IMR-90 (cell line): ENCODE measurements around the gene GP9. TPM values are rescaled to one million over a fixed set of nuclear protein-coding genes. Genes with fewer than 3 reads are reported as not detected.
"Not testable (repeated sequence)": the region's sequence is repeated elsewhere in the genome, so short reads cannot be mapped to it uniquely, and the experiment has no call there.

Experiments used
- ATAC-seq: fragments of 200-7000 bp; cut with Tn5 transposase; 2 replicates; pipeline ENCODE4 v1.9.1; 2020; ENCODE audit warnings: low read depth, mild to moderate bottlenecking, moderate library complexity
- BruUV-seq: library from RNA; stranded (reverse); fragments of 400-500 nt; replicated peaks from 2 replicates; lab custom pipeline; 2021; lab: Mats Ljungman, UMichigan
- CTCF ChIA-PET: fragments of 300-600 bp; formaldehyde crosslinking; extraction: SDS; loops from one replicate; lab custom pipeline; 2021; ENCODE audit warnings: antibody characterized with exemption; lab: Yijun Ruan, JAX
- POLR2A ChIA-PET: fragments of 300-600 bp; sonication (Branson Sonifier 250); formaldehyde crosslinking; loops from one replicate; lab custom pipeline; 2022; ENCODE audit warnings: antibody characterized with exemption; ENCODE audit not compliant: unreplicated experiment; lab: Charles Lee
- DNase-seq: peaks from one replicate; pipeline ENCODE4 v3.0.0; 2013
- H2AFZ ChIP-seq: replicated peaks from 2 replicates; pipeline ENCODE3; 2013; ENCODE audit warnings: low read length, mild to moderate bottlenecking; ENCODE audit not compliant: poor library complexity
- H2AK5ac ChIP-seq: 2 replicates; pipeline ENCODE4 v1.6.1; 2013; ENCODE audit warnings: low read depth, low read length, inconsistent platforms
- H2AK9ac ChIP-seq: replicated peaks from 2 replicates; pipeline ENCODE3; 2013; ENCODE audit warnings: mild to moderate bottlenecking, low read depth, low read length, moderate library complexity; ENCODE audit not compliant: poor library complexity
- H2BK120ac ChIP-seq: 2 replicates; pipeline ENCODE4 v1.6.1; 2013; ENCODE audit warnings: low read depth, low read length, inconsistent platforms
- H2BK15ac ChIP-seq: 3 replicates; pipeline ENCODE4 v1.6.1; 2013; ENCODE audit warnings: low read depth, low read length, inconsistent platforms
- H2BK20ac ChIP-seq: 2 replicates; pipeline ENCODE4 v1.6.1; 2013; ENCODE audit warnings: low read depth, mild to moderate bottlenecking, inconsistent platforms, low read length, moderate library complexity
- H2BK5ac ChIP-seq: 2 replicates; pipeline ENCODE4 v1.6.1; 2013; ENCODE audit warnings: mild to moderate bottlenecking, low read depth, low read length, inconsistent platforms; ENCODE audit not compliant: poor library complexity, severe bottlenecking
- H3K14ac ChIP-seq: replicated peaks from 2 replicates; pipeline ENCODE4 v1.6.1; 2013; ENCODE audit warnings: low read depth, low read length, inconsistent platforms
- H3K18ac ChIP-seq: 2 replicates; pipeline ENCODE4 v1.6.1; 2013; ENCODE audit warnings: low read depth, low read length, control low read depth
- H3K23ac ChIP-seq: 2 replicates; pipeline ENCODE4 v1.6.1; 2013; ENCODE audit warnings: low read depth, low read length, inconsistent platforms
- H3K27ac ChIP-seq: 2 replicates; pipeline ENCODE4 v1.5.1; 2013; ENCODE audit warnings: mild to moderate bottlenecking, control low read depth, low read length; ENCODE audit not compliant: insufficient read depth
- H3K27me3 ChIP-seq: 2 replicates; pipeline ENCODE4 v1.6.1; 2013; ENCODE audit warnings: low read length; ENCODE audit not compliant: control insufficient read depth, insufficient read depth
- H3K36me3 ChIP-seq: 2 replicates; pipeline ENCODE4 v1.6.1; 2013; ENCODE audit warnings: low read length, mixed read lengths; ENCODE audit not compliant: control insufficient read depth, insufficient read depth
- H3K4ac ChIP-seq: 2 replicates; pipeline ENCODE4 v1.6.1; 2013; ENCODE audit warnings: low read depth, low read length, inconsistent platforms
- H3K4me1 ChIP-seq: 2 replicates; pipeline ENCODE4 v1.6.1; 2013; ENCODE audit warnings: low read length, mixed read lengths; ENCODE audit not compliant: control insufficient read depth, insufficient read depth
- H3K4me2 ChIP-seq: 2 replicates; pipeline ENCODE4 v1.6.1; 2013; ENCODE audit warnings: low read depth, mild to moderate bottlenecking, control low read depth, low read length, moderate library complexity
- H3K4me3 ChIP-seq: 2 replicates; pipeline ENCODE4 v1.5.1; 2013; ENCODE audit warnings: low read depth, mild to moderate bottlenecking, control low read depth, low read length, moderate library complexity; ENCODE audit not compliant: insufficient read depth
- H3K56ac ChIP-seq: 2 replicates; pipeline ENCODE4 v1.6.1; 2013; ENCODE audit warnings: low read length, inconsistent platforms; ENCODE audit not compliant: insufficient read depth; ENCODE audit errors: extremely low read depth
- H3K79me1 ChIP-seq, 2 experiments: 2 replicates each; pipeline ENCODE4 v1.6.1; 2013; ENCODE audit warnings: low read length in 2 of 2, inconsistent platforms in 1 of 2, low read depth in 1 of 2
- H3K9ac ChIP-seq: 2 replicates; pipeline ENCODE4 v1.6.1; 2013; ENCODE audit warnings: low read depth, low read length, control low read depth
- H3K9me1 ChIP-seq: 2 replicates; pipeline ENCODE4 v1.6.1; 2013; ENCODE audit warnings: low read length, inconsistent platforms; ENCODE audit not compliant: insufficient read depth
- H3K9me3 ChIP-seq: 2 replicates; pipeline ENCODE4 v1.6.1; 2013; ENCODE audit warnings: low read length; ENCODE audit not compliant: control insufficient read depth, insufficient read depth
- H4K20me1 ChIP-seq: 2 replicates; pipeline ENCODE4 v1.6.1; 2013; ENCODE audit warnings: low read length, inconsistent platforms; ENCODE audit not compliant: insufficient read depth
- H4K5ac ChIP-seq: 2 replicates; pipeline ENCODE4 v1.6.1; 2013; ENCODE audit warnings: mild to moderate bottlenecking, low read depth, low read length, control low read depth
- H4K8ac ChIP-seq, 2 experiments: 2 replicates each; pipeline ENCODE4 v1.6.1; 2013; ENCODE audit warnings: low read depth in 2 of 2, low read length in 2 of 2, control low read depth in 1 of 2, inconsistent platforms in 1 of 2
- H4K91ac ChIP-seq: 2 replicates; pipeline ENCODE4 v1.6.1; 2013; ENCODE audit warnings: low read depth, low read length, inconsistent platforms; ENCODE audit not compliant: insufficient read depth
- CEBPB ChIP-seq: IDR thresholded peaks from 2 replicates; pipeline ENCODE4 v1.6.1; 2012; ENCODE audit warnings: low read depth, low read length, improper control_type of control experiment
- POLR2A ChIP-seq: IDR thresholded peaks from 2 replicates; pipeline ENCODE4 v1.6.1; 2012; ENCODE audit warnings: mild to moderate bottlenecking, low read depth, low read length
- RAD21 ChIP-seq: IDR thresholded peaks from 2 replicates; pipeline ENCODE4 v1.6.1; 2012; ENCODE audit warnings: low read length, improper control_type of control experiment
- SMC3 ChIP-seq: fragments of 150-350 bp; IDR thresholded peaks from 2 replicates; pipeline ENCODE4 v1.6.1; 2016; ENCODE audit warnings: low read depth, mild to moderate bottlenecking, antibody characterized with exemption, low read length, moderate library complexity
- WGBS, 2 experiments: methylation state at CpG; one replicate each; pipeline versions ENCODE4 v1.1.5 to v1.1.7; 2013; ENCODE audit warnings: missing lambda C conversion rate in 2 of 2; ENCODE audit not compliant: insufficient read length in 1 of 2; ENCODE audit errors: extremely low coverage in 2 of 2; 5-methylcytosine and 5-hydroxymethylcytosine counted together
- dilution Hi-C: fragments of 300-500 bp; cut with HindIII; formaldehyde crosslinking; loops from one replicate; pipeline ENCODE4 v1.14.3; 2018; ENCODE audit warnings: low sequenced_read_pairs; ENCODE audit not compliant: unreplicated experiment
- in situ Hi-C: fragments of 300-500 bp; cut with MboI; formaldehyde crosslinking; loops from 3 replicates; pipeline ENCODE4 v1.14.3; 2019; ENCODE audit warnings: low sequenced_read_pairs, inconsistent platforms, mixed read lengths
- intact Hi-C: fragments of 100-400 bp; cut with micrococcal nuclease; formaldehyde crosslinking; loops from 2 replicates; pipeline ENCODE4 v1.10.0; 2022
- polyA plus RNA-seq, 3 experiments: library from polyadenylated mRNA; depleted of rRNA; stranded (reverse); fragments of >200 nt; gene quantifications; 2 replicates each; pipeline ENCODE4 v1.2.3, GENCODE V29; 2012; ENCODE audit warnings: low replicate concordance in 1 of 3
- total RNA-seq: library from RNA; depleted of rRNA; stranded (reverse); fragments of >200 nt; gene quantifications from 2 replicates; pipeline ENCODE4 v1.2.3, GENCODE V29; 2012

Gene GP9
- total and polyA plus RNA-seq, 2 of the 4 experiments (the other 2 are of a cell fraction) = not detected

- BruUV-seq = no TSS peak
- POLR2A ChIA-PET = no interaction called here
These were observed 7.8 kb downstream of the GP9 start for GRCh38 chr3:129068291-129068886.

GRCh38 chr3:129069313-129070085 lies 8.9 kb downstream of the GP9 start:
- H4K8ac ChIP-seq, H3K4me2 ChIP-seq, in situ Hi-C loops, H3K4me3 ChIP-seq, H4K20me1 ChIP-seq, H2BK20ac ChIP-seq, H3K9me3 ChIP-seq, H3K18ac ChIP-seq, H2AFZ ChIP-seq, H2AK9ac ChIP-seq, H3K36me3 ChIP-seq, ATAC-seq, dilution Hi-C loops, H3K9me1 ChIP-seq, H3K4ac ChIP-seq, H2BK5ac ChIP-seq, H4K5ac ChIP-seq, DNase-seq, H3K27ac ChIP-seq, H3K9ac ChIP-seq, BruUV-seq, H3K79me1 ChIP-seq, H3K23ac ChIP-seq, H2BK15ac ChIP-seq, H3K14ac ChIP-seq, H3K56ac ChIP-seq, H2AK5ac ChIP-seq, H3K4me1 ChIP-seq, intact Hi-C loops, H2BK120ac ChIP-seq, H4K91ac ChIP-seq, POLR2A ChIA-PET: not testable (repeated sequence)
- CTCF ChIA-PET = interaction anchor here (1.1 to 2.0 kb wide), 3 partner anchors 9 to 99 kb away, joined by 3 to 9 read pairs (median 8); partner anchors contain the start of gene GP9
- H3K27me3 ChIP-seq = peaks cover 27% of the 10 kb centered on the region
- 100% methylated on average over 2 of the region's 13 CpGs; no CpG with 5 or more reads in 1 of the 2 experiments for WGBS, 2 experiments

More at GRCh38 chr3:129068291-129068886, 7.8 kb downstream of the GP9 start:
- no peak overlapping the region for H3K14ac ChIP-seq
- H3K9me3 ChIP-seq = peaks cover 7% of the 10 kb centered on the region
- no peaks in the 10 kb centered on the region for H3K36me3 ChIP-seq
- H2AFZ ChIP-seq = peak overlapping the region; percentile 75
- no peak overlapping the region; the same call in 1 of the 2 replicates for H3K9ac ChIP-seq
- H3K4ac ChIP-seq = no peak overlapping the region
- peak; percentile 75 for ATAC-seq
- H4K91ac ChIP-seq = no peak overlapping the region
- H3K27ac ChIP-seq = no peak overlapping the region
- no peak for DNase-seq
- H2BK5ac ChIP-seq = no peak overlapping the region
- H3K23ac ChIP-seq = no peak overlapping the region
- H4K5ac ChIP-seq = no peak overlapping the region
- in situ Hi-C loops = no loop called here
- H3K79me1 ChIP-seq = no peaks in the 10 kb centered on the region
- H4K8ac ChIP-seq = no peak overlapping the region; a peak in 1 of 4 replicates
- intact Hi-C loops = no loop called here
- no peak overlapping the region for H2AK9ac ChIP-seq
- H3K4me1 ChIP-seq = no peaks in the 10 kb centered on the region; the same call in 1 of the 2 replicates
- no peaks in the 10 kb centered on the region for H3K9me1 ChIP-seq
- H3K27me3 ChIP-seq = peaks cover 27% of the 10 kb centered on the region
- no peak for TF ChIP-seq RAD21
- TF ChIP-seq CEBPB = no peak
- TF ChIP-seq SMC3 = no peak
- TF ChIP-seq POLR2A = no peak
- no peak overlapping the region for H2BK120ac ChIP-seq
- H3K4me3 ChIP-seq = peak overlapping the region; percentile 26; the same call in 1 of the 2 replicates
- H3K4me2 ChIP-seq = peak overlapping the region; percentile 72
- H3K56ac ChIP-seq = no peak overlapping the region
- H2BK15ac ChIP-seq = no peak overlapping the region
- no CpG with 5 or more reads among the region's 44 CpGs for WGBS, 2 experiments
- no peaks in the 10 kb centered on the region for H4K20me1 ChIP-seq
- H3K18ac ChIP-seq = no peak overlapping the region
- no peak overlapping the region for H2AK5ac ChIP-seq
- dilution Hi-C loops = no loop called here
- no peak overlapping the region for H2BK20ac ChIP-seq
- CTCF ChIA-PET = interaction anchor here (1.1 to 2.0 kb wide), 2 partner anchors 15 to 98 kb away, joined by 8 to 9 read pairs; no protein-coding TSS in a partner anchor
